Left cardiac atrium (tissue), 4 donors: ENCODE results near the gene KLF1. TPM values are rescaled to one million over a fixed set of nuclear protein-coding genes. Genes with fewer than 3 reads are reported as not detected.
"Not testable (repeated sequence)": the region's sequence is repeated elsewhere in the genome, so short reads cannot be mapped to it uniquely, and the experiment has no call there.

Source experiments
- ATAC-seq, 2 donors: fragments of 200-7000 bp; cut with Tn5 transposase; one replicate each; pipeline ENCODE4 v1.9.1; 2020; ENCODE audit warnings: mild to moderate bottlenecking in 2 of 2, moderate library complexity in 2 of 2
- DNase-seq: peaks from one replicate; pipeline ENCODE4 v3.0.0-alpha.2; 2020
- intact Hi-C, 2 donors: fragments of 100-400 bp; cut with DNase I; formaldehyde crosslinking; loops; one replicate each; pipeline versions ENCODE4 v1.14.1 to v1.15.1; 2022 to 2023
- long read RNA-seq: library from polyadenylated mRNA; unstranded; transcript quantifications from one replicate; pipeline ENCODE4 v2.0.0, GENCODE V29; 2021
- total RNA-seq, 2 donors: library from RNA; stranded (reverse); fragmentation: NEBNext Ultra II Directional; extraction: Animal tissue kit (Norgen Biotek cat#: 25700); gene quantifications; one replicate each; pipeline ENCODE4 v1.2.1, GENCODE V29; 2021
- donor health status: DM: no; HTN: yes; CAD: no.
- donor health status: DM: no; HTN: yes; CAD: no; lungs with severe emphysema.
- donor health status: DM: yes; HTN: yes; CAD: no.
- donor health status: Dilated cardiomyopathy.

The KLF1 gene
- total RNA-seq: not detected
- long read RNA-seq: 0 reads

DNA sequence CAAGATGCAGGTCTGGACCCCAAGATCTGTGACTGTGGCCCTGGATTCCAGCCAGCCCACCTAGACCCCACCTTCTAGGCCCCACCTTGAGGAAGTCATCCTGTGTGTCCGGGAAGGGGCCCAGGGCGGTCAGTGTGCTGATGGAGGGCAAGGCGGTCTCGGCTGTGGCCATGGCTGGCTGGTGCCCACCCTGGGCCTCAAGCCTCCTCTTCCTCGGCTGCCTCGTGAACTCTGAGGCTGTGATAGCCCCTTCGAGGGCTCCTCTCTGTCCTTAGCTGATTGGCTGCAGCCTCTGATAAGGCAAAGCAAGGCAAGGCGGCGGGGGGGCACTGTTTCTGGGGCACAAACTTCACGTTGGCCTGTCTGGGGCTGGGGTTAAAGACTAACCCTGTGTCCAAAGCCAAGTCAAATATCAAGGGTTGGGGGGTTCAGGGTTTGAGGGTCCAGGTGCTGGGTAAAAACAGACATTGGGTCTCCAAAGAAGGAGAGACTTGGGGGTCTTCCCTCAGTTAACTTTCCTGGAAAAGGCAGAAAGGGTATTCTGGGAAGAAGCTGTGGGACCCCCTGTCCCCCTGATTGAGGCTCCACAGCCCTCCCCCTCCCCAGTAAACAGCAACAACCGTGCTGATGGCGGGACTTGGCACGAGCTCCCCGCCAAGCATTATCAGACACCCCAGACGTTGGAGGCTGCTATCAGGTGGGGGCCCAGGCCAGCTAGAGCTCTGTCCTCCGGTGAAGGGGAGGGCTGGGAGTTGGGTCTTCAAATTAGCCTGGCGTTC is at the start of gene KLF1:
Gene KLF1 (minus strand): TSS at position 233 of the 779 bp plus-strand sequence. CDS start 61 bp downstream, at position 172.
- ATAC-seq (no peak), DNase-seq (no peak)
- intact Hi-C loops: no loop called here

DNA sequence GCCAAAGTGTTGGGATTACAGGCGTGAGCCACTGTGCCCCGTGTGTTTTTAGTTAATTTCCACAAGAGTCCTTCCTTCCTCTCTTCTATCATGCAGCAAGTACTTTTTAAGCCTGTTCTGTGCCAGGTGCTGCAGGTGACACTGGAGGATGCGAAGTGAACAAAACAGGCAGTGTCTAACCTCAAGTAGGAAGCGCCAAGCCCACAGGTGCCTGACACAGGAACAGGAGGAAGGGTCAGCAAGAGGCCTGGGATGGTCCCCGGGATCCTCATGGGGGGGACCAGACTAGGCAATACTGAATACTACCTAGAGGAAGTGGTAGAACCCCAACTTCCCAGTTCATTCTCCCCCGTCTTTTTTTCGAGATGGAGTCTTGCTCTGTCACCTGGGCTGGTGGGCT is 49.6 kb upstream of the KLF1 start:
- ATAC-seq (no peak), DNase-seq (no peak)
- intact Hi-C loops: no loop called here

DNA sequence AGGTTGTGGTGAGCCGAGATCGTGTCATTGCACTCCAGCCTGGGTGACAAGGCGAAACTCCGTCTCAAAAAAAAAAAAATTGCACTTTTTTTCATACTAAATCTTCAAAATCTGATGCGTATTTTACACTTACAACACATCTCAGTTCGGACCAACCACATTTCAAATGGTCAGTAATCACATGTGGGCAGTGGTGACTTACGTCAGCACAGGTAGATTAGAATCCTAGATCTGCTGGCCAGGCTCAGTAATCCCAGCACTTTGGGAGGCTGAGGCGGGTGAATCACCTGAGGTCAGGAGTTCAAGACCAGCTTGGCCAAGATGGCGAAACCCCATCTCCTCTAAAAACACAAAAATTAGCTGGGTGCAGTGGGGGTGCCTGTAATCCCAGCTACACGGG is 48.1 kb upstream of the KLF1 start:
- no peak for DNase-seq
- intact Hi-C loops: no loop called here
- ATAC-seq: no peak

DNA sequence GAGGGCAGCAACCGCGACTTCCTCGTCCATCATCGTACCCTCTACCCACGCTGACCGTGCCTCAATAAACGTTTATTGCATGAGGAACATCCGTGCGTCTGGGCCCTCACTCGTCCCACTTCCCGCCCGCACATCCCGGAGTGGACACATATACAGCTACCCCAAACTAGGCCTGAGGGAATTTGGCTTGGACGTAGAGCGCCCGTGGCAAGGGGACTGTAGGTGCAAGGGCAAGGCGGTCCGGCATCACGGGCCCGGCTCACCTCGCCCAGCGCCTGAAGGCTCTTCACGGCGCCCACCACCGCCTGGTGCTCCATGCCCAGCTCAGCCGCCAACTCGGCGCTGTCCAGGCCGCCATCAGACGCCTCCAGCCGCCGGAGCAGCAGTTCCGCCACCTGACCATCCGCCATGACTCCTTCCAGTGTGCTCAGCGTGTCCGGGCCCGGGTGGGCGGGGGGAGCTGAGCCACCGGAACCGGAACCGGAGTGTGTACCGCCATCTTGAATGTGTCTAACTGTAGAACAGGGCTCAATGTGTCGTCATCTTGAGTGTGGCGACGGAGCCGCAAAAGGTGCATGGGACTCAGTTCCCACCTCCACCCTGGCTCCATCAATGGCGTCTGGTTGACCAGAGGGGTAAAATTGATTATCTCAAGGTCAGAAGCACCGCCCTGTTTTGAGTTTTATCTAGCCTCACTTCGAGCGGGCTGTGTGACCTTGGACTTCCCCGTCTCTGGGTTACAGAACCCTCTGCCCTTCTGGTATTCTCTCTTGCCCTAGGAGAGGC is 46.5 kb upstream of the KLF1 start, which contains the start of gene FARSA:
Gene FARSA (minus strand): TSS at position 425 of the 786 bp plus-strand sequence. CDS start 15 bp downstream, at position 410.
- peak; percentile 94 for DNase-seq
- ATAC-seq: peak; percentile 82 to 85
- intact Hi-C loops: no loop called here

DNA sequence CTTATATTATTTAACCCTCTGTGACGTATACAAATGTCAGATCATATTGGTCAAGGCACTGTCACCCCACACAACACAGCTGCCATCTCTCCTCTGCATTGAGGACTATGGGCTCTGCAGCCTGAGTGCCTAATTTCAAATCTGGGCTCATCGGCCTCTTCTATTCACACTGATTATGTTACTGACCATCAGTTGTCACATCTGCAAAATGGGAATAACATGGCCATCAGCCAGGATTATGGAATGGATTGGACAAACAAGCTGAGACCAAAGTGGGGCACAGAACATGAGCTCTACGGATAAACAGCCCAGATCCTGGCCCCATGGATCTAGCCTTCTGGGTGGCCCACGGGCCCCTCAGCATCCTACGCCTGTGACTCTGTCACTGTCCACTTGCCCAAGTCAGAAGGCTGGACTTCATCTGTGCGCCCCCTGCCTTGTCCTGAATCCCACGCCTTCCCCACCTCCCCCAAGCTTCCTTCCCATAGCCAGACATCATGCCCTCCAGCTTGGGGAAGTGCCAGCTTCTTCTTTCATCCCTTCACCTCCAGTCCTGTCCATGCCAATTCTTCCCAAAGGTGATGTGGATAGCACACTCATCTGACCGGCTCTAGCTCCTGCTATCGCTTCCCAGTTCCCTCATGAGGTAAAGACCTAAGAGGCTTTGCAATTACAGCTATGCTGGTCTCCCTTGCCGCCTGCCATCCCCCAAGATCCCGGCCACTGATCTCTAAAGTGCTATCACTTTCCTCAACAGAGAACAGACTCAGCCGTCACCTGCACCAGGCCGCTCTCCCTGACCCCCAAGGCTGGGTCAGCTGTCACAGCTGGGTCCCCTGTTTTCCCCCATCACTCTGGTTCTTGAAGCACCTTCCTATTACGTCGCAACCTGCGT is 45.6 kb upstream of the KLF1 start:
- no peak for DNase-seq
- intact Hi-C loops: no loop called here
- ATAC-seq: no peak

DNA sequence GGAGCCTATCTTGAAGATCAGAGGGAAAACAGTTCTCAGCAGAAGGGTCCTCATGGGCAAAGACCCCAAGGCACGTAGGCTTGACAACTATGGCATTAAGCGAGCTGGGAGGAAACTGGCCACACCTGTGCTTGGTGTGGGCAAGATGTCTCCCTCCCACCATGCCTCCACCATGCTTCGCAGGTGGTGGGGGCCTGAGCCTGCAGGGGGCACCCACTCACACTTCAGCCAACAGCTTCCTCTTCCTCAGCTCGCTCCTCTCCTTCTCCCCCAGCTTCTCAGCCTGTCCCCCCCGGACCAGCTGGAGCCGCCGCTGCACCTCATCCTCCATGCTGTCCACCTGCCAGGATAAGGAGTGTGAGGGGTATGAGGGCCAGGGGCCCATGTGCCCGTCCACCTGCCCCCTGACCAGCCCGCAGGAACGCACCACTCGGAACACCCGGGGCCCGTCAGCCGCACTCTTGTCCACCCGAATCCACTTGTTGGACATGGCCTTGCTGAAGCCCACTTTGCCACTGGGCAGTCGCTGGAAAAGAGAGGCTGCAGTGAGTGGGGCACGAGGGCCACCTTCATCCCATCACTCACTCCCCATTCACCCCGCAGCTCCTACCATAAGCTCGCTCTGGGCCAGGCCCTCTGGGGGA is 43.1 kb upstream of the KLF1 start:
- DNase-seq (no peak), ATAC-seq (no peak)
- intact Hi-C loops: no loop called here

DNA sequence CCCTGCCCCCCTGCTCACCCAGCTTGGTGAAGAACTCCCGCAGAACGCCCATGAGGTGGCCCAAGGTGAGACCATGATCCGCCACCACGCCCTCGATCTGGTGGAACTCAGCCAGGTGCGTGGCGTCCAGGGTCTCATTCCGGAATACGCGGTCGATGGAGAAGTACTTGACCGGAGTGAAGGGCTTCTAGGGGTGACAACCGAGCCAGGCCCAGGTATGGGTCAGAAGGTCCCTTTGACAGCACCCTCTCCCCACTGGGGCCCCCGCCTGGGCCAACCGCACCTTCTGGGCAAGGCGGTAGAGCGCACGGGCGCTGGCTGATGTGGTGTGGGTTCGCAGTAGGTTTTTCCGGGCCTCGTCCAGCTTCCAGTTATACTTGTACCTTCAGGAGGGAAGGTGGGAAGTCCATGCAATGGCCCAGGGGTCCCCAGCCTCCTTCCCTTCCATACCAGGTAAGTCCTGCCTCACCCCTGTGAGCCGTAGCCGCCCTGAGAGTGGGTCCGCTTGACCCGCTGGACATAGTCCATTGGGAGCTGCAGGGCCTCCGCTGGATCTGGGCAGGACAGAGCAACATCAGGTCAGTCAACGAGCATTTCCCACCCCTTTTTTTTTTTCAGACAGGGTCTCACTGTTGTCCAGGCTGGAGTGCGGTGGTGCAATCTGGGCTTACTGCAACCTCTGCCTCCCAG is 37.8 kb upstream of the KLF1 start:
- ATAC-seq (no peak), DNase-seq (no peak)
- intact Hi-C loops: no loop called here

DNA sequence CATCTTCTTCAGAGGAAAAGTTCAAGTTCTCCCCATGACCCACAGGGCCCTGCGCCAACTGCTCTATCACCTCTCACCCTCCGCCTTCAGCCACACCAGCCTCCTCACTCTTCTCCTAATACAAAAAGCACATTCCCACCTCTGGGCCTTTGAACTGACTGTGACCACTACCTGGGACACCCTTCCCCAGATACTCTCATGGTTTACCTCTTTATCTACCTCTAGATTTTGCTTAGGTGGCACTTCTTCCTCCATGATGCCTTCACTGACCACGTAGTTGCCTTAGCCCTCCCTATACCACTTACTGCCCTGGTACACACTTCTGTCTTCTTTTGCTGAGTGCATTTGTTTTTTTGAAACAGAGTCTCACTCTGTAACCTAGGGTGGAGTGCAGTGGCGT is 36.0 kb upstream of the KLF1 start:
- intact Hi-C loops: no loop called here
- DNase-seq (no peak), ATAC-seq (no peak)

DNA sequence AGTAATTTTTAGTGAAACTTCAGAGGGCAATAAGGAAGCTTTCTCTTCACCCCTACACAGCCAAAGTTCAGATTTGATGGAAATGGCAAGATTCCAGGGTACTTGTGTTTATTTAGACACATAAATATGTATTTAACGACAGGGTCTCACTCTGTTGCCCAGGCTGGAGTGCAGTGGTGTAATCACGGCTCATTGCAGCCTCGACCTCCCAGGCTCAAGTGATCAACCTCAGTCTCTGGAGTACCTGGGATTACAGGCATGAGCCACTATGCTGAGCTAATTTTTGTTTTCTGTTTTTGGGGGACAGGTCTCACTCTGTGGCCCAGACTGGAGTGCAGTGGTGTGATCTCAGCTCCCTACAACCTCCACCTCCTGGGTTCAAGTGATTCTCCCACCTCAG is 34.0 kb upstream of the KLF1 start:
- intact Hi-C loops: no loop called here
- no peak for ATAC-seq
- DNase-seq: no peak

DNA sequence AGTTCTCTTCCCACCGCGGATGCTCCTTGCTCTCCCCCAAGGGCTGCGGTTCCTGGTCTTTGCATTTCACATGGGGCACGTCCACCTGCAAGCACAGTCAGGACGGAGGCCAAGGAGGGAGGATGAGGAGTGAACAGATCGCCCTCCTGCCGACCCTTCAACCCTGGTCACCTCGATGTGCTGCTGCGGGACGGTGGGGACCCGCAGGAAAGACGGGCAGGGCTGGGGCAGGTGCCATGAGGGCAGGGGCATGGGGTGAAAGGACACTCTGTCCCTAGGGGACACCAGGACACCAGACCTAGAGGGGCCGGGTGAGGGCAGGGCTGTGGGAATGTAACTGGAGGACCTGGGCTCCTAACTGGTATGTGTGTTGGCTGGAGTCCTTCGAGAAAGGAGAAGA is 31.3 kb upstream of the KLF1 start:
- DNase-seq (no peak), ATAC-seq (no peak)
- intact Hi-C loops: no loop called here

DNA sequence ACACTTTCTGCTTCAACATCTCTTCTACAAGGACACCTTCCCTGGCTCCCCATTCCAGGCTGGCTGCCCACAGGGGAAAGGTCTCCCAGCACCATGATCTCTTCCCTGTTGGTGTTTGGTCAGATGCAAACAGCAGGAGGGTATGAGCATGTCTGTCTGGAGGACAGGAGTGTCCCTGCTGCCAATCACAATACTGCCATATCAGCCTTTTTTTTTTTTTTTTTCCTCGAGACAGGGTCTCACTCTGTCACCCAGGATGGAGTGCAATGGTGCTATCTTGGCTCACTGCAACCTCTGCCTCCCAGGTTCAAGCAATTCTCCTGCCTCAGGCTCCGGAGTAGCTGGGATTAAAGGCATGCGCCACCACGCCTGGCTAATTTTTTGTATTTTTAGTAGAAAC is 28.9 kb upstream of the KLF1 start:
- DNase-seq, intact Hi-C loops, ATAC-seq: not testable (repeated sequence)

DNA sequence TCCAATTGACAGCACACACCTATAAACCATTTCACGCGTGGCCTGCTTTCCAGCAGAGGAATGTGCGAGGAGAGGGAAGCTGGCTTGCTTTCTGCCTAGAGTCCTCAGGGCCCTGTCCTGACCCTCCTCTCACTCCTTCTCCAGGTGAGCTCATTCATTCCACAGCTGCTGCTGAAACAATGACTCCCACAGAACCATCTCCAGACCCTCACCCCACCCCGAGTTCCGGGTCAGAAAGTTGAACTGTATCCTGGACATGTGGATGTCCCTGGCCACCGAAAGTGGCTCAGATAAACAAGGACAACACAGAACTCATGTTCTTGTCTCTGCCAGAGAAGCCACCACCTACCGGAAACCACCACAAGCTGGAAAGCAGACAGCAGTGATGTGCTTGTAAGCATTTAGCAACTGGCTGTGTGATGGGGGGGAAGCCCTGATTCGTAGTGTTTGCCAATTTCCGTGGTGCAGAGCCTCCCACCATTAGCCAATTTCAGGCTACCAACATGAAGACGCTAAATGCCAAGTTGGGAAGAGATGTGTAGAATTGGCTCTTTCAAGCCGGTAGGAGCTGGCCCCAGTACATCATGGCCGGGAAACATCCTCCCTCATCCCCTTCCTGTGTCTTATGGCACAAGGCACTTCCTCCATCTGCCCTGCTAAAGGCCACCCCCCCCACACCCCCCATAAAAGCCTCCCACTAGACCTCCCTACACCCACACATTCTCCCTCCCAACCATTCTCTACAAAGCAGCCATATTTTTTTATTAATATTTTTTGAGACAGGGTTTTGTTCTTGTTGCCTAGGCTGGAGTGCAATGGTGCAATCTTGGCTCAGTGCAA is 27.1 kb upstream of the KLF1 start:
- DNase-seq (no peak), ATAC-seq (peak in 1 of 2 donors; percentile 13)
- intact Hi-C loops: no loop called here

DNA sequence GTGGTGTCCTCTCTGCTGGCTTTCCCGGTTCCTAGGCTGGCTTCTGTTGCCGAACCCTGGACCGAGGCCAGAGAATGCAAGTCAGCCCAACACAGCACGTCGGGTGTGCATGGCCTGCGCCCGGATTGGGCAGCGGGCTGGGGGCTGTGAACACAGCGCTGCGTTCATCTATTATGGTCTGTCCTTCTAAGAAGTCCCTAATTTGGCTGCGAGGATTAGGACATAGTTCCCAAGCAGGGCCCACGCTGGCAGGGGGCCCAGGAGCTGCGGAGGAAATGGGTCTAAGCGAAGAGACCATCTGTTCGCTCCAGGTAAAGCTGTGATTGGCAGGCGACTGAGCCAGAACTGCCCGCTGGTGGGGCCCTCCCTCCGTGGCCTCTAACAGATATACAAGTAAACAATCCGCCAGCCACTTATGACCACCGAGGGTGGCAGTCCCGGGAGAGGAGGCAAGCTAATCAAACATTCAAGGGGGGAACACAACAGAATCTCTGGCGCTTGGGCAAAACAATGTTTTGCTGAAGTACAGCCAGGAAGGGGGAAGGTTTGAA is 26.1 kb upstream of the KLF1 start:
- DNase-seq: peak; percentile 79
- ATAC-seq: peak; percentile 86 to 96
- intact Hi-C loops: no loop called here

DNA sequence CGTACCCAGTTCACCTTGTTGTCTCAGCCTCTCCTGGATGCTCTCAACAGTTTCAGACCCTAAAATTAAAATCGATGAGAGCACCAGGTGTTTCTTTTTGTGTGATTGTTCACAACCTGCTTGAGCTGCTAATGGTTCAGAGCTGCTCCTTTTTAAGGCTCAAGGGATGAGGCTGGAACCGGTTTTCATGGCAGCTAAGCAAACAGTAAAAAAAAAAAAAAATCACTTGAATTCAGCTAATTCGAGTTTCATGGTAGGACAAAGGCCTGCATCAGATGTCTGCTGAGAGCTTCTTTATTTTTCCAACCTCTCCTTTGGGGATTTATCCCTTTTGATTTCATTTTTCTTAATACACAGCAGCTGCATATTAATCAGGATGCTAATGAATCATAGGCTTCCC is 25.6 kb upstream of the KLF1 start:
- intact Hi-C loops: no loop called here
- DNase-seq: no peak
- ATAC-seq: peak in 1 of 2 donors; percentile 1

DNA sequence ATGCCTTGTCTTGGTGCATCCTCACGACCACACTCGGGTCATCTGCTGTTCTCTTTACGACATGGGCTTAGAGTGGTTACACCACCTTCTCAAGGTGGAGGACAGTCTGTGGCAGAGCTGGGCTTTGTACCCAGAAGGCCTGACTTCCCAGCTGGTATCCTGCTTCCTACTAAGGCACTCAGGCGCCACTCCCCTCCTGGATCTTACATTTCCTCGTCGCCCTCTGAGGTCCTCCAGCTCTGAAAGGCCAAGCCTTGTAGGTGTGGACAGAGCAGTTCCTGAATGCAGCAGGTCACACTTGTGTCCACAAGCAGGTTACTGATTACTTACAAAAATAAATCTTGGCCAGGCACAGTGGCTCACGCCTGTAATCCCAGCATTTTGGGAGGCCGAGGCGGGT is 20.2 kb upstream of the KLF1 start:
- no peak for DNase-seq
- ATAC-seq: no peak
- intact Hi-C loops: no loop called here

DNA sequence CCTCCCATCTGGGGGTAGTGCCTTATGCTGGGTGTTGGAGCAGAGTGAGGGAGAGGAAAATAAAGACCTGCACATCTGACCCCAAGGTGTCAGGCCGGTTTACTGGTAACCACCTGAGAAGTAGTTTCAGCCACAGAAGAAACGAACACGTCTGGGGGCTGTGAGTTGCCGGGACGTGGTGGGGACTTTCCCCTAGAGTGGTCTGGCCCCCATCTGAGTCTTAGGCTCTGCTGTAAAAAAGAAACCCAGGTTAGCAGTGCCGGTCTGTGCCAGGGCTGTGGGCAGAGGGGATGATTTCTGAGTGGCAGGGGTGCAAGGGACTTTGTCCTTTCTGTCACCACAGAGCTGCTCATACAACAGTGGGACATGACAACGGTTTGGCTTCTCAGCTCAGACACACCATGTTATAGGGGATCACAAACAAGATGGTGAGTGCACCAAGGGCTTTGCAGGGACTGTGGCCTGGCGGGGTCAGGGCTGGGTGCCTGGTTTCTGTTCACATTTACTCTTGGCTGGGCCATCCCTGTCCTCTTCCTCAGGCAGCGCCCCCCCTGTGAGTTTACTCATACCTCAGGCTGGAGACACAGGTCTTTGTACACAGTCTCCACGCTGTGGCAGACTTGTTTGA is 13.0 kb upstream of the KLF1 start:
- DNase-seq (no peak), ATAC-seq (no peak)
- intact Hi-C loops: no loop called here

DNA sequence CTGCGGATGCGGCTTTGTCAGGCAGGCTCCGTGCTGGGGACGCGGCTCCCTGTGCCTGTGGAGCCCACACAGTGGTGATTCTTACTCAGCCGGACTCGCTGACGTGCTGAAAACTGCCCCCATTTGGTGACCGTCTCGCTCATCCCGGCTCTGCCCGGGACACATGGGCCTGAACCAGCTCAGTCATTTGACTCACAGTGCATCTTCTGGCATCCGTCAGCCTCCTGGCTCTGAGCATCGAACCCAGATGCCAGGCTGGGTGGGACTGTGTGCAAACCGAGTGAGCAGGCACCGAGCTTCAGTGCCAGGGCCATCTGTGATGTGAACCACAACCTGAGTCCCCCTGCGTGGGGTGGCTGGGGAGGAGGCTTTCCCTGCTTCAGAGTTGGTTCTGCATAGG is 9.5 kb upstream of the KLF1 start:
- DNase-seq (no peak), ATAC-seq (no peak)
- intact Hi-C loops: no loop called here
